ENCODE results near the gene FHOD3. TPM values are rescaled to one million over a fixed set of nuclear protein-coding genes. Genes with fewer than 3 reads are reported as not detected.
A peak's percentile ranks its signal among the peaks of the same experiment; 100 is the strongest.

FHOD3 gene
- total RNA-seq, 1 experiment from 2014 or later, result 10.6 TPM

GRCh38 chr18:36302676-36303075, 5.2 kb downstream of the FHOD3 start:
- Histone ChIP-seq H3K27ac (no peak overlapping the region), H3K4me2 (no peak overlapping the region), H2AFZ (no peak overlapping the region), H3K4me3 (no peak overlapping the region), H4K20me1 (ENCODE audit: insufficient read depth) (no peaks in the 10 kb centered on the region), H3F3A (ENCODE audit: insufficient read depth, low read depth) (peaks cover 5% of the 10 kb centered on the region; the same call in 1 of the 2 replicates), H3K79me2 (ENCODE audit: low read depth) (peaks cover 66% of the 10 kb centered on the region), H3K36me3 (ENCODE audit: low read depth) (no peaks in the 10 kb centered on the region), H3K9me3 (ENCODE audit: insufficient read depth, low read depth) (no peaks in the 10 kb centered on the region), H3K9me2 (ENCODE audit: insufficient read depth) (no peaks in the 10 kb centered on the region), H3K27me3 (ENCODE audit: insufficient read depth, low read depth) (no peaks in the 10 kb centered on the region), H3K4me1 (replicated peaks; ENCODE audit: insufficient read depth) (peaks cover 39% of the 10 kb centered on the region)
- BruUV-seq (replicated peaks), result no TSS peak
- ChIA-PET CTCF (no interaction called here), POLR2A (ENCODE audit: unreplicated experiment) (no interaction called here)
- TF ChIP-seq EZH2 (IDR thresholded peaks at IDR 0.05; ENCODE audit: low read depth), result no peak
- TF ChIP-seq CTCF (conservative IDR thresholded peaks at IDR 0.05), result no peak
- intact Hi-C loops (cut with micrococcal nuclease; ENCODE audit: unreplicated experiment), result loop anchor here (10.0 kb wide), 1 partner anchor 52 kb away; no protein-coding TSS in a partner anchor
- DNase-seq, result peak in 1 of 2 experiments; percentile 34

- H3K4me2 ChIP-seq, result no peak overlapping the region
- intact Hi-C loops (cut with micrococcal nuclease; ENCODE audit: unreplicated experiment), result loop anchor here (10.0 kb wide), 1 partner anchor 51 kb away; no protein-coding TSS in a partner anchor
- DNase-seq, result no peak
- H3F3A ChIP-seq (ENCODE audit: insufficient read depth, low read depth), result peaks cover 11% of the 10 kb centered on the region
- H3K79me2 ChIP-seq (ENCODE audit: low read depth), result peaks cover 66% of the 10 kb centered on the region
- POLR2A ChIA-PET (ENCODE audit: unreplicated experiment), result no interaction called here
- no peaks in the 10 kb centered on the region for H3K9me3 ChIP-seq (ENCODE audit: insufficient read depth, low read depth)
- no peak overlapping the region for H3K27ac ChIP-seq
- no TSS peak for BruUV-seq (replicated peaks)
- TF ChIP-seq CTCF (conservative IDR thresholded peaks at IDR 0.05), result no peak
- TF ChIP-seq EZH2 (IDR thresholded peaks at IDR 0.05; ENCODE audit: low read depth), result no peak
- H3K36me3 ChIP-seq (ENCODE audit: low read depth), result no peaks in the 10 kb centered on the region
- H4K20me1 ChIP-seq (ENCODE audit: insufficient read depth), result no peaks in the 10 kb centered on the region
- peaks cover 46% of the 10 kb centered on the region for H3K4me1 ChIP-seq (replicated peaks; ENCODE audit: insufficient read depth)
- no peak overlapping the region for H2AFZ ChIP-seq
- H3K9me2 ChIP-seq (ENCODE audit: insufficient read depth), result no peaks in the 10 kb centered on the region
- no peak overlapping the region for H3K4me3 ChIP-seq
- H3K27me3 ChIP-seq (ENCODE audit: insufficient read depth, low read depth), result no peaks in the 10 kb centered on the region
- CTCF ChIA-PET, result no interaction called here
Measured at GRCh38 chr18:36303211-36303844, 5.8 kb downstream of the FHOD3 start.

- Histone ChIP-seq H3F3A (ENCODE audit: insufficient read depth, low read depth) (peaks cover 21% of the 10 kb centered on the region), H3K4me3 (no peak overlapping the region), H3K79me2 (ENCODE audit: low read depth) (peaks cover 56% of the 10 kb centered on the region), H3K27me3 (ENCODE audit: insufficient read depth, low read depth) (no peaks in the 10 kb centered on the region), H3K9me3 (ENCODE audit: insufficient read depth, low read depth) (no peaks in the 10 kb centered on the region), H4K20me1 (ENCODE audit: insufficient read depth) (no peaks in the 10 kb centered on the region), H3K27ac (no peak overlapping the region), H3K9me2 (ENCODE audit: insufficient read depth) (no peaks in the 10 kb centered on the region), H2AFZ (no peak overlapping the region), H3K36me3 (ENCODE audit: low read depth) (no peaks in the 10 kb centered on the region), H3K4me2 (no peak overlapping the region), H3K4me1 (replicated peaks; ENCODE audit: insufficient read depth) (peaks cover 45% of the 10 kb centered on the region)
- POLR2A ChIA-PET (ENCODE audit: unreplicated experiment), result interaction anchor here (0.6 kb wide), 1 partner anchor 214 kb away, joined by 3 read pairs; no protein-coding TSS in a partner anchor
- no peak for DNase-seq
- intact Hi-C loops (cut with micrococcal nuclease; ENCODE audit: unreplicated experiment), result loop anchor here (10.0 kb wide), 1 partner anchor 50 kb away; no protein-coding TSS in a partner anchor
- no TSS peak for BruUV-seq (replicated peaks)
- CTCF ChIA-PET, result interaction anchor here (0.6 kb wide), 1 partner anchor 135 kb away, joined by 5 read pairs; no protein-coding TSS in a partner anchor
- TF ChIP-seq EZH2 (IDR thresholded peaks at IDR 0.05; ENCODE audit: low read depth) (no peak), CTCF (conservative IDR thresholded peaks at IDR 0.05) (no peak)
Measured at GRCh38 chr18:36304723-36305122, 7.2 kb downstream of the FHOD3 start.

Measured in PC-9 (cell line).